ENCODE data around the gene TM6SF1. TPM values are rescaled to one million over a fixed set of nuclear protein-coding genes. Genes with fewer than 3 reads are reported as not detected.
"Not testable (repeated sequence)": the region's sequence is repeated elsewhere in the genome, so short reads cannot be mapped to it uniquely, and the experiment has no call there.

Gene TM6SF1
- total RNA-seq, 2 donors from 2014 or later: 0.84 to 2.6 TPM

DNA sequence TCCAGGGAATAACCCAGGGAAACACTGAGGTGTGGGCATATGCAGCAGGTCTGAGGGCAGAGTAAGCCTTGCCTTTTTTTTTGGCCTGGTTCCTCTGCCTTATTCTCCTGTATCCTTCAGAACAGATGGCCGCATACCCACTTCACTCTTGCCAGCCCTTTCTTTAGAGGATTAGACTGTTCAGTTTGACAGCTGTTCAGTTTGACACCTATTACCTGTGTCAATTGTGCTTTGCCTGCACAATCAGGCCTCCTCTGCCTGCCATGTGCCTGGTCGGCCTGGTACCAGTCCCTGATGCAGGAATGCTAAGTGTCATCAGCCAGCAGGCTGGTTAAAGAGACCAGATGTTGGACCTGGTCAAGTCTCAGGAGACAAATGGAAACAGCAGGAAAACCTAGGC, 22.3 kb downstream of the TM6SF1 start:
- ATAC-seq (no peak), DNase-seq (ENCODE audit: low spot score in 2 of 2) (no peak)
- Mint-ChIP-seq H3K9me3 (no peaks in the 10 kb centered on the region), H3K27ac (no peak overlapping the region), H3K36me3 (no peaks in the 10 kb centered on the region)

DNA sequence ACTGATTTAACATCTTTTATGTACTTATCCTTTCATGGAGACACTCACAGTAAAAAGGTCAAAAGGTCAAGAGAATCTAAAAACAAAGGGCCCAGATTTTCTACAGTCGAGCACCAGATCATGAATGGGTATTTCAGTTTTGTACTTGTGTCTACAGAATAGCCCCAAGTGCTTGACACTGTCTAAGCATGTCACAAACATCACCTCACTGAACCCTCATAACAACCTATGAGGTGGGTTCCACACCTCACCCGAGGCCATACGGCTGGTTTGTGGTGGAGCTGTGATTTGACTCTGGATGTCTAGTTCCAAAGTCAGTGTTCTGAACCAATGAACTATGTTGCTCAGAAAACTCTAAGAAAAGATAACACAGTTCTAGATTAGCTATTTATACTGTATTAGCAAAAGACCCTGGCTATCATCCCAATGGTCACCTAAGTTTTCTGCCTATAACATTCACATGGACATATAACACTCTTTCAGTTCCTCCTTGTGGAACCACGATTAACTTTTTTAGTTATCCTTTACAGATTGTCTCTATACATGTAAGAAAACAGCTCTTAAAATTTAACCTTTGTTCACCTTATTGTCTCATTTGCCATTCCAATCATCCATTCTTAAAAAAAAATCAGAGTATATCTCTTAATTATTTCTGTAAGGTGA, 25.5 kb downstream of the TM6SF1 start:
- ATAC-seq: no peak

GRCh38 chr15:83142151-83142550, 34.7 kb downstream of the TM6SF1 start:
- H3K36me3 Mint-ChIP-seq; H3K9me3 Mint-ChIP-seq; DNase-seq (ENCODE audit: low spot score in 2 of 2); ATAC-seq; H3K27ac Mint-ChIP-seq: not testable (repeated sequence)

More for the DNA sequence above, 25.5 kb downstream of the TM6SF1 start:
- no peak for DNase-seq (ENCODE audit: low spot score in 2 of 2)
- Mint-ChIP-seq H3K9me3 (no peaks in the 10 kb centered on the region), H3K27ac (no peak overlapping the region), H3K36me3 (no peaks in the 10 kb centered on the region)

DNA sequence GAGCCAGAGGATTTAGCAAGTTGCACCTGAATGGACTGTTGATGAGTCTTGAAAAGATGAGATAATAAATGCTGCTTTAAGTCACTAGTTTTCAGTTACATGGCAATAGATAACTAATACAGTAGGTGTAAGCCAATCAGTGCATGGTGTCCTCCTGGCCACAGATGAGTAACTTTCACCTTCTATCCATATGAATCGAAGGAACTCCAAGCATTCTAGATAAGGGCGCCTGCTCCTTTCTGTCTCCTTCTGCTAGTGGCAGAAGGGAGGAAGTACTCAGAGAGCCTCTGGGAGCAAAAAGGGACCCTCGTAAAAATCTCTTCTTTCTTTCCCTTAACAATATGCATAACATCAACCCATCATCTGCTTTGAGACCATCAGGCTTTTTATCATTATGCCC, 37.3 kb downstream of the TM6SF1 start:
- peaks cover 0 to 11% of the 10 kb centered on the region in 2 donors for H3K36me3 Mint-ChIP-seq
- H3K9me3 Mint-ChIP-seq: no peaks in the 10 kb centered on the region
- ATAC-seq: no peak
- no peak for DNase-seq (ENCODE audit: low spot score in 2 of 2)
- no peak overlapping the region for H3K27ac Mint-ChIP-seq

DNA sequence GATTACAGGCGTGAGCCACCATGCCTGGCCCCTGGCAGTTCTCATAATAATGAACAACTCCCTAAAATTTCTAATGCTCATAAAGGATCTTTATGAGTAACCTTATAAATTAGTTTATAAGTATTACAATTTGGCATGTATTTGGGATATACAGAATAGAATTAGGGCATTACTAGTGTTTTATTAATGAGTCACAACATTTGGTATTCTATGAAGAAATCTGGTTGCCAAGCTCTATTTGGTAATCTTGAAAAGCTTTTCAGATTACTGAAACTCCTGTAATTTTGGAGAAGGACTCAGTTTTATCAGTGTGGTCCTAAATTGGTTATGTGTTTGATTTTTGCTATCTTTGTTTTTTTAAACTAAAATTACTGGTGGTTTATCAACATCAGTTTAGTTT, 45.8 kb downstream of the TM6SF1 start:
- H3K27ac Mint-ChIP-seq: no peak overlapping the region
- DNase-seq (ENCODE audit: low spot score in 2 of 2) (no peak), ATAC-seq (no peak)
- no peaks in the 10 kb centered on the region for H3K9me3 Mint-ChIP-seq
- H3K36me3 Mint-ChIP-seq: no peaks in the 10 kb centered on the region

GRCh38 chr15:83155942-83156341, 48.5 kb downstream of the TM6SF1 start:
- Mint-ChIP-seq H3K36me3 (no peaks in the 10 kb centered on the region), H3K27ac (no peak overlapping the region), H3K9me3 (no peaks in the 10 kb centered on the region)
- DNase-seq (ENCODE audit: low spot score in 2 of 2) (no peak), ATAC-seq (no peak)

DNA sequence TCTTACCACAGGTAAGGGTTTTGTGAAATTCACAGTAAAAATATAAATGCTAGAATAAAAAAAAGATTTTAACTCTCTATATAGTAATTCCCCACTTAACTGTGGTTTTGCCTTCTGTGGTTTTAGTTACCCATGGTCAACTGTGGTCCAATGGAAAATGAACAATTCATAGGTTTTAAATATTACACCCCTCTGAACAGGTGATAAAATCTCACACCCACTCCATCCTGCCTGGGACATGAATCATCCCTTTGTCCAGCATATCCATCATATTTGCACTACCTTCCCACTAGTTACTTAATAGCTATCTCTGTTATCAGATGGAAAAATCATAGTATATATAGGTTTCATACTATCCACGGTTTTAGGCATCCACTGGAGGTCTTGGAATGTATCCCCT, 50.9 kb downstream of the TM6SF1 start:
- ATAC-seq: peak in 1 of 2 donors; percentile 69
- no peaks in the 10 kb centered on the region for H3K9me3 Mint-ChIP-seq
- no peak overlapping the region for H3K27ac Mint-ChIP-seq
- no peak for DNase-seq (ENCODE audit: low spot score in 2 of 2)
- peaks cover 0 to 4% of the 10 kb centered on the region in 2 donors for H3K36me3 Mint-ChIP-seq

DNA sequence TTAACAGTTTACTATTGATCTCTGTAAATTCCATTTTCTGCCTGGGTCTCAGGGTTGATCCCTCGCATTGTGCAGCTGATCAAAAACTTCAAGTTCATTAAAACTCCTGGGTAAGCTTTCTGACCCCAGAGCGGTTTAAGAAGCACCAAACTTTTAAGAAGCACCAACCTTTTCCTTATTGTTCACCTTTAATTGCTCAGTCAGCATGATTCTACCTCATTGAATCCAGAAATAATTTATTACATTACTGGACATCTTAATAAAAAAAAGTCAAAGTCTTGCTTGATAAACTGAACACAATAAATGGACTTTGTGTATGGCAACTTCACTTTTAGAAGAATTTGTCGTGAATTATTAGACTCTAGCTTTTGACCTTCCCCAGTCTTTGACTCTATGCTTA, 53.3 kb downstream of the TM6SF1 start:
- H3K9me3 Mint-ChIP-seq: no peaks in the 10 kb centered on the region
- no peak overlapping the region for H3K27ac Mint-ChIP-seq
- peaks cover 4 to 8% of the 10 kb centered on the region in 2 donors for H3K36me3 Mint-ChIP-seq
- no peak for ATAC-seq
- no peak for DNase-seq (ENCODE audit: low spot score in 2 of 2)

GRCh38 chr15:83163032-83163431, 55.6 kb downstream of the TM6SF1 start:
- DNase-seq (ENCODE audit: low spot score in 2 of 2) (no peak), ATAC-seq (peak; percentile 16 to 43)
- Mint-ChIP-seq H3K36me3 (peaks cover 20 to 27% of the 10 kb centered on the region in 2 donors), H3K9me3 (peaks cover 9% of the 10 kb centered on the region in 2 donors), H3K27ac (no peak overlapping the region)

- Mint-ChIP-seq H3K27ac (peak overlapping the region; percentile 13 to 75), H3K36me3 (peaks cover 30 to 31% of the 10 kb centered on the region in 2 donors), H3K9me3 (peaks cover 12 to 15% of the 10 kb centered on the region in 2 donors)
- ATAC-seq: no peak
- no peak for DNase-seq (ENCODE audit: low spot score in 2 of 2)
These were observed 56.8 kb downstream of the TM6SF1 start for GRCh38 chr15:83164111-83164770.

DNA sequence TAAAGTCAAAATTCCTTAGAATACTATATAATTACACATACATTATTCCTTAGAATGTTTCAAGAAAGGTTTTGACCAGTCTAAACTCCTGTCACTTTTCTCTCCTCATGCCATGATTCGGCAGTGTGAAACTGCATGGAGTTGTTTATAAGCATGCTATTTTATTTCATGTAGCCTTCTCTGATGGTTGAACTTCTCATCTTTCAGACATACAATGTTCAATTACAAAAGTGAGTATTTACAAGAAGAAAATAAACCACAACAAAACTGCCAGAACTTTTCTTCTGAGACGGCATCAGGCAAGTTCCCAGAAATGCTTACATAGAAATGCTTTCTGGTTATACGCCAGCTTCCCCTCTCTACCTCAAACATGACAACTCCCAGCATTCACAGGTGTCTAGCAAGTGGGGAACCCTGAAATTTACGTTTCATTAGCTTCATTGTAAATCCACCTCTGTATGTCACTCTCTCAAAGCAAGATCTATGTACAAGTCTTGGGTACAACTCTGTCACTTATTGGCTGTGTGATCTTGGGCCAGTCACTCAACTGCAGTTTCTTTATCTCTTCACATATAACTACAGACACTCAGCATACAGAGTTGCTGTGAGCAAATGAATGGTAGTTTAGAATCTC, 57.4 kb downstream of the TM6SF1 start:
- Mint-ChIP-seq H3K36me3 (peaks cover 30 to 31% of the 10 kb centered on the region in 2 donors), H3K27ac (peak overlapping the region; percentile 13 to 75), H3K9me3 (peaks cover 12 to 15% of the 10 kb centered on the region in 2 donors)
- no peak for DNase-seq (ENCODE audit: low spot score in 2 of 2)
- peak; percentile 64 to 88 for ATAC-seq

GRCh38 chr15:83166218-83166617, 58.8 kb downstream of the TM6SF1 start:
- DNase-seq (ENCODE audit: low spot score in 2 of 2) (no peak), ATAC-seq (no peak)
- Mint-ChIP-seq H3K36me3 (peaks cover 30 to 31% of the 10 kb centered on the region in 2 donors), H3K9me3 (peaks cover 12 to 15% of the 10 kb centered on the region in 2 donors), H3K27ac (no peak overlapping the region)

GRCh38 chr15:83166830-83167229, 59.4 kb downstream of the TM6SF1 start:
- Mint-ChIP-seq H3K36me3 (peaks cover 30 to 31% of the 10 kb centered on the region in 2 donors), H3K9me3 (peaks cover 12 to 15% of the 10 kb centered on the region in 2 donors), H3K27ac (no peak overlapping the region)
- ATAC-seq: no peak
- no peak for DNase-seq (ENCODE audit: low spot score in 2 of 2)

GRCh38 chr15:83169576-83169975, 62.1 kb downstream of the TM6SF1 start:
- Mint-ChIP-seq H3K9me3 (peaks cover 12 to 15% of the 10 kb centered on the region in 2 donors), H3K36me3 (peaks cover 26 to 30% of the 10 kb centered on the region in 2 donors)
- ATAC-seq; DNase-seq (ENCODE audit: low spot score in 2 of 2); H3K27ac Mint-ChIP-seq: not testable (repeated sequence)

DNA sequence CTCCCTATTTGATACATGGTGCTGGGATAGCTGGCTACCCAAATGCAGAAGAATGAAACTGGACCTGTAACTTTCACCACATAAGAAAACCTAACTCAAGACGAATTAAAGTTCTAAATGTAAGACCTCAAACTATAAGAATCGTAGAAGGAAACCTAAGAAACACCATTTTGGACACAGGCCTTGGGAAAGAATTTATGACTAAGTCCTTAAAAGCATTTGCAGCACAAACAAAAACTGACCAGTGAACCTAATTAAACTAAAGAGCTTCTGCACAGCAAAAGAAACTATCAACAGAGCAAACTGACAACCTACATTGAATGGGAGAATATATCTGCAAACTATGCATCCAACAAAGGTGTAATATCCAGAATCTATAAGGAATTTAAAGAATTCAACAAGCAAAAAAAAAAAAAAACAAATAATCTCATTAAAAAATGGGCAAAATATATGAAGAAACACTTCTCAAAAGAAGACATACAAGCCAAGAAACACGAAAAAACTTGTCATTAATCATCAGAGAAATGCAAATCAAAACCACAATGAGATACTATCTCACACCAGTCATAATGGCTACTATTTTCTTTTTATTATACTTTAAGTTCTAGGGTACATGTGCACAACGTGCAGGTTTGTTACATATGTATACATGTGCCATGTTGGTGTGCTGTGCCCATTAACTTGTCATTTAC, 63.2 kb downstream of the TM6SF1 start:
- ATAC-seq: no peak

DNA sequence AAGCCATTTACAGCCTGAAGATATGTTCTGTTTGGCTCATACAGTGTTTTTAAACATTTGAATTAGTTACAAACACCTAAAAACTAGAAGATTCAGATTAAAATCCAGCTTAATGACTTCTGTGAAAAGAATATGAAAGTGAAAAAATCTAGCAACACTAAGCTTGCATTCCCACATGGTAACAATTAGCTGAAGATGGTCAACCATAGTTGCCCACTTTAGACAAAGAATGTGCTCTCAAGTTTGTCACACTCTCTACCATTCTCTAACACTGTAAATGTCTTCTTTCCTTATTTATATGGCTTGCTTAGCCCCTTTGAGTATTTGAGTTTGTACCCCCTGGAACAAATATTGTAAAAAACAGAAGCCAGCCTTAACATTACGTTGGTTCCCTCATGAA, 67.4 kb downstream of the TM6SF1 start:
- ATAC-seq (no peak), DNase-seq (ENCODE audit: low spot score in 2 of 2) (no peak)
- Mint-ChIP-seq H3K9me3 (no peaks in the 10 kb centered on the region), H3K36me3 (no peaks in the 10 kb centered on the region), H3K27ac (no peak overlapping the region)

More for the DNA sequence above, 63.2 kb downstream of the TM6SF1 start:
- Mint-ChIP-seq H3K9me3 (peaks cover 12 to 15% of the 10 kb centered on the region in 2 donors), H3K27ac (no peak overlapping the region), H3K36me3 (peaks cover 23 to 26% of the 10 kb centered on the region in 2 donors)
- DNase-seq (ENCODE audit: low spot score in 2 of 2): no peak

- DNase-seq (ENCODE audit: low spot score in 2 of 2) (no peak), ATAC-seq (no peak)
- Mint-ChIP-seq H3K9me3 (no peaks in the 10 kb centered on the region), H3K27ac (no peak overlapping the region), H3K36me3 (no peaks in the 10 kb centered on the region)
These were observed 70.9 kb downstream of the TM6SF1 start for GRCh38 chr15:83178390-83178789.
